Stimulated activated CD8-positive, alpha-beta memory T cell treated with anti-CD3 and anti-CD28 coated beads, Interleukin-4, amount 100 ng/mL, for 4 hours (primary cell): ENCODE measurements around the gene RPN2.

Experiments used
- DNase-seq, 2 donors: peaks; one replicate each; pipeline ENCODE4 v3.0.0-alpha.2; 2020; ENCODE audit warnings: low read depth in 2 of 2, low spot score in 1 of 2

RPN2 gene

DNA sequence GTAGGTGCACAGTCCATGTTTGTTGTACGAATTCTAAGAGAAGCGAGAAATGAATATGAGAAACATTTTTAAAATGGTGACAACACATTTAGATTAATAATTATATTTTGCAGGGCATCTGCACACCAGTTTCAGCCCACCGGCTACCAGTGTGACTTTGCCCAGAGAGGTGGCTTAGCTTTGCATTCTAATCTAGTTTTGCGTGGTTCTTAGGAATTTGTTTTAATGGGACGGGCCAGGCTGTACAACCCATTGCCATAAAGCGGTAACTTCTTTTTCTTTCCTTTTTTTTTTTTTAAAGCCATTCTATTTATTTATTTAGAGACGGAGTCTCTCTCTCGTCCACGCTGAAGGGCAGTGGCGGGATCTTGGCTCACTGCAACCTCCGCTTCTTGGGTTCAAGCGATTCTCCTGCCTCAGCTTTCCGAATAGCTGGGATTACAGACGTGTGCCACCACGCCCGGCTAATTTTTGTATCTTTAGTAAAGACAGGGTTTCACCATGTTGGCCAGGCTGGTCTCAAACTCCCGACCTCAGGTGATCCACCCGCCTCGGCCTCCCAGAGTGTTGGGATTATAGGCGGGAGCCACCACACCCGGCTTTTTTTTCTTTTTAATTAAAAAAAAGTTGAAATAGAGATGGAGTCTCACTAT lies 111.2 kb downstream of the RPN2 start:
- DNase-seq, result no peak
